Measurements from ENCODE around the gene PPM1E.

The PPM1E gene

DNA sequence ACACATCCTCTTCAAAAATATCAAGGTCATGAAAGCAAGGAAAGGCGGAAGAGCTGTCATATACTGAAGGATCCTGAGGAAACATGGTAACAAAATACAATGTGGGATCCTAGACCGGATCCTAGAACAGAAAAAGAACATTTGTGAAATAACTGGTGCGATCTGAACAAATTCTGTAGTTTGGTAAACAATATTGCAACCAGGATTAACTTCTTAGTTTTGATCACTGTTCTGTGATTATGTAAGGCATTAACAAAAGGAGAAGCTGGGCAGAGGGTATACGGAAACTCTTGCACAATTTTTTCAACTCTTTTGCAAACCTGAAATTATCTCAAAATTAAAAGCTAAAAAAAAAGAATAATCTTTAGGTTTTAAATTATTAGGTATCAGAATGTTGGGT lies 241.3 kb downstream of the PPM1E start:
- no peak for DNase-seq (ENCODE audit: low read depth)

DNA sequence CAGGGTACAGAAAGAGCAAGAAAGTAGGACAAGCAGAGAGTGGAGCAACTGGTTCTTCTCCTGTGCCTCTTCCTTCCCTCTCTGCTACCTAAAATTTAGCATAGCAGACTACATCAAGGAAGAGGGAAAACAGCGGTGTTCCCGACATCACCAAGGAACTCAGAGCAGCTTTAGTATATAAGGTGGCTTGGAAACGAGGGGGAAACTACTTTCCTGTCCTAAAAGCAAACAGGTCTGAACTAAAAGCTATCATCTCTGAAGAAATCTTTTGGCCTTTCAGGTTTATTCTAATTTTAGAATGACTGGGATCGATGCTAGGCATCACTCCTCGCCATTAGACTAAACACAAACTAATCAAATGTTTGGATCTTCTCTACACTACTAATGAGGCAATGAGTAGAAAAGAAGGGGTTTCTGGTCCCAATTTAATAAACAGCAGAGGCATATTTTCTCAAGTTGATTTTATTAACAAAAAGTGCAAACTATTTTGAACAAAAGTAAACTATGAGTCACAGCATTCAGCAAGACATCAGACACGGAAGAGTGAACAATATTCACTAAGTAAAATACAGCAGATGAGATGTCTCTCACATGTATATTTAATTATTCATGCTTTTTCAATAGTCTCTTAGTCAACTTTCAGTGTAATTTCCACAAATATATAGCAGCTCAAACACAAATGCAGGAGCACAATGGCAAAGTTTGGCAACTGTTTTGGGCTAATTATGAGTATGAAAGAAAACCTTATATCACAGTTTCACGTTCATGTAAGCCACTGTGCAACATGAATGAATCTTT lies 242.3 kb downstream of the PPM1E start:
- DNase-seq (ENCODE audit: low read depth): no peak

DNA sequence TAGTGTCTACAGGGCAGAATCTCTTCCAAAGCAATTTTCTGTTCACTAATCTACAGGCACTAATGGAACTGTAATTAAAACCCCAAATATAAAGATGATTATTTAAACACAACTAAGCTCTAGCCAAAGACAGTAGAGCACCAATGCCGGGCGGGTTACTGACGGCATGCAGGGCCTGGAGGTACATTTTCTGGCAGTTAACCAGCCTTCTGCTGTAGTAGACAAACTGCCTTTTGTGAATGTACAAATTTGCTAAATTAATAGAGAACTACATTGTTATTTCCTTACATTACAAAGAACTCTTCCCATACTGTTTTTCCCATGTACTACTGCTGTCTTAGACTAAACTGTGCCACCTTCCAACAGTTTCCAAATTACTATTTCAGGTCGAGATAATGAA lies 243.2 kb downstream of the PPM1E start:
- no peak for DNase-seq (ENCODE audit: low read depth)

DNA sequence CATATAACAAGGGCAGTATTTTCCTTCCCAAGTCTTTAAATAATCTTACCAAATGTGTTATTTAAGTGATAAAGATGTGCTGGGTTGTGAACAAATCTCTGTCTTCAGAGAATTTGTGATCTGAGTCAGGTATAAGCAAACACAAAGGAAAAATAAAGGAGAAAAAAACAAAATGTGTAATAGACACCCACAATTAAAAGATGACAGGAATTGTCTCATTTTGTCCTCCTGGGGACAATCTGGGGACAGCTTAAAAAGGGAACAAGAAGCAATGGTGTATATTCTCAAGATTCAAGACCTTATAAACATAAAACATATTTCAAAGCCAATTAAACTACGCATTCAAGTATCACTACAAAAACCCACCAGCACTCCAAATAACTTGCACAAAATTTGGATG lies 243.8 kb downstream of the PPM1E start:
- DNase-seq (ENCODE audit: low read depth): no peak

DNA sequence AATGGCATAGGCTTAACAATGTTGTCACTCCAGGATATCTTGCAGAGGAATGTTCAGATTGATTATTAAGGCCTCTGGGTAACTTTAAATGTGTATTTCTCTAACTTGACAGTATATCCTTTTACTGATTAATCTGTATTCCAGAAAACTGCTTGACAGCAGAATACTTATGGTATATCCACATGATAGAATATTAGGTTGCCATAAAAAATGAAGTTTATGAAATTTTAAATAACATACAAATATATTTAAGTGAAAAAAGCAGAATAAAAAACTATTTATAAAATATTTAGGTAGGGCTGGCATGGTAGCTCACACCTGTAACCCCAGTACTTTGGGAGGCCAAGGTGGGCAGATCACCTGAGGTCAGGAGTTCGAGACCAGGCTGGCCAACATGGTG lies 244.4 kb downstream of the PPM1E start:
- no peak for DNase-seq (ENCODE audit: low read depth)

DNA sequence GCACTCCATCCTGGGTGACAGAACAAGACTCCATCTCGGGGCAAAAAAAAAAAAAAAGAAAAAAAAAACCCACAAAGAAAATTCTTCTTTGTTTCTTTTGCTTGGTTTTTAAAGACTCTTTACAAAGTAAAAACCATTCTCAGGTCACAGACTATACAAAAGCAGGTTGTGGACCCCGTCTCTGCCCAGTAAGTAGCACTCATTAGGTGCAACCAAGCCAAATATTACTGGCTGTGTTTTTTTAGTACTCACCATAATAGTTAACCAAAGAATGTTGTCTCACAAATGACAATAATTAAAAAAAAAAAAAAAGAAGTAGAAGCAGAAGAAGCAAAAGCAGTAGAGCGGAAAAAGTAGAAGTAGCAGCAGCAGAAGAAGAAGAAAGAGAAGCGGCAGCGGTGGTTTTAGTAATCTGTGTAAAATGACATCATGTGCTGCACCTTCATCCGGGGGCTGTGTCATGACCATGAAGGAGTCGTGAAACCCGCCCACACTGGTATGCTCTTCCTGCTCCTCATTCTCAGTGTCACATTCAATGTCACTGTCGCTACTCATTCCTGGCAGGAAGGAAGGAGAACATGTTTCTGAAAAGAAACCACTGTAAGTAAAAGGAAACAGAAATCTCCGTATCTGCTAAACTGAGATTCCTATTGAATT lies 245.6 kb downstream of the PPM1E start:
- DNase-seq (ENCODE audit: low read depth): peak; percentile 48

DNA sequence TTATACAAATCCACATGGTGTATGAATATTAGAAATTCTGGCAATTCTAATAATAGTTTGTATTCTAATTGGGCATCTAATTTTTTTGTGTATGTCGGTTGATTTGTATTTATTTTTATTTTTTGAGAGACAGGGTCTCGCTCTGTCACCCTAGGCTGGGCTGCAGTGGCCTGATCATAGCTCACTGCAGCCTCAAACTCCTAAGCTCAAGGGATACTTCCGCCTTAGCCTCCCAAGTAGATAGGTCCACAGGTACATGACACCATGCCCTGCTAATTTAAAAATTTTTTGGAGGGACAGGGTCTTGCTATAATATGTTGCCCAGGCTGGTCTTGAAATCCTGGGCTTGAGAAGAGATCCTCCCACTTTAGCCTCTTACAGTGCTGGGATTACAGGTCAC lies 246.5 kb downstream of the PPM1E start:
- no peak for DNase-seq (ENCODE audit: low read depth)

DNA sequence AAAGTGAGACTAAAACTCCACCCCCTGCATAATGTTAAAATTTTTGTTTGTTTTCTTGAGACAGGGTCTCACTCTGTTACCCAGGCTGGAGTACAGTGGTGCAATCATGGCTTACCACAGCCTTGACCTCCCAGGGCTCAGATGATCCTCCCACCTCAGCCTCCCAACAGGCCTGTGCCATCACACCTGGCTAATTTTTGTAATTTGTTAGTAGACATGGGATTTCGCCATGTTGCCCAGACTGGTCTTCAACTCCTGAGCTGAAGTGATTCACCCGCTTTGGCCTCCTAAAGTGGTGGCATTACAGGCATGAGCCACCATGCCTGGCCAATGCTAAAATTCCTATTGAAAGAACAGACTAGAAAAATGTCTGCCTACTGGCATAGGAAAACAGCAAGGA lies 247.2 kb downstream of the PPM1E start:
- no peak for DNase-seq (ENCODE audit: low read depth)

DNA sequence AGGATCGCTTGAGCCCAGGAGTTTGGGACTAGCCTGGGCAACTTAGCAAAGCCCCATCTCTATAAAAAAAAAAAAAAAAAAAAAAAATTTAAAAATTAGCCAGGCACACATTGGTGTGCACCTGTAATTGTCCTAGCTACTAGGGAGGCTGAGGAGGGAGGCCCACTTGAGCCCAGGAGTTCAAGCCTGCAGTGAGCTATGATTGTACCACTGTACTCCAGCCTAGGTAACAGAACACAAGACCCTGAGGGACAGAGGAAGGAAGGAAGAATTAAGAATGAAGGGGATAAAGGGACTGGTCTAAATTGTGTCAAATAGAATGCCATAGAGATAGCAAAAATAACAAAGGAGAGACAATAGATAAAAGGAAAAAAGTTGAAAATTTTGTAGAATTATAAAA lies 248.2 kb downstream of the PPM1E start:
- DNase-seq (ENCODE audit: low read depth): no peak

DNA sequence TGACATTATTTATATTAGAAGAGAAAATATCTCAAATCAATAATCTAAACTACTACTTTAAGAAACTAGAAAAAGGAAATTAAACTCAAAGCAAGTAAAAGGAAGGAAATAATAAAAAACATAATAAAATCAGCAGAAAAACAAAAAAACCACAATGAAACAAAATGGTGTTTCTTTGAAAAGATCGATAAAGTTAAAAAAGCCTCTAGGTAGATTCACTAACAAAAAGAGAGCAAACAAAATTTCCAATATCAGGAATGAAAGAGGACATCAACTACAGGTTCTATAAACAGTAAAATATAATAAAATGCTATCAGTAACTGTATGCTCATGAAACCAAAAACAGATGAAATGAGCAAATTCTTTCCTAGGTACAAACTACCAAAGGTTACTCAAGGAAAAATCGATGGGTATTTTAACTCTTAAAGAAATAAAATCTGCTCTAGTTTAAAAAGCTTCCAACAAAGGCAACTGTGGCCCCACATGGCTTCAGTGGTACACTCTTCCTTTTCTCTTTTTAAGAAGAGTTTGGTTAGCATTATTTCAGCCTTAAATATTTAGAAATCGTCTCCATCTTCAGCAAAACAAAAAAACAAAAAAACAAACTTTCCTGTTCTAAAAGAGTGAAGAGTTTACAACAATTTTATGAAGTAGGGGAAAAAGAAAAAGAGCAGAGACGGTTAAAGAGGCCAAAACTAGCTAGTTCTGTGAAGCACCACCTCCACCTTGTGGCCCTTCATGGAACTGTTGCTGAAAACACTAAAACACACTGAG lies 248.9 kb downstream of the PPM1E start:
- no peak for DNase-seq (ENCODE audit: low read depth)

DNA sequence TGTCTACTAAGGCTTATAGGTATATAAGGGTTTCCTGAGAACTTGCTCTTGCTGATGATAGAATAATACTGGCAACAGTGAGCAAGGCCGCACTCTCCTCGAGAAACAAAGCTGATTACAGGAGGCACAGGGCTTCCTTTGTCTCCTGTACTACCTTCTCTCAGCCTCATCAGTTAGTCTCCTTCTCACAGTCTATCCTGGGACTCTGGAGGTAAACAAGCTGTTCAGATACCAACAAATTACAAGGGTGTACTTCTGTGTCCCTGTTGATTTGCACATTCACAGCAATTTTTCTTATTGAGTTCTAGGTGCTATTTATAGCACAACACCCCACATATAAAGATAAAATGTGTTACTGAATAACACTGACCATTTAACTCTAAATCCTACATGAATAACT lies 252.3 kb downstream of the PPM1E start:
- no peak for DNase-seq (ENCODE audit: low read depth)

DNA sequence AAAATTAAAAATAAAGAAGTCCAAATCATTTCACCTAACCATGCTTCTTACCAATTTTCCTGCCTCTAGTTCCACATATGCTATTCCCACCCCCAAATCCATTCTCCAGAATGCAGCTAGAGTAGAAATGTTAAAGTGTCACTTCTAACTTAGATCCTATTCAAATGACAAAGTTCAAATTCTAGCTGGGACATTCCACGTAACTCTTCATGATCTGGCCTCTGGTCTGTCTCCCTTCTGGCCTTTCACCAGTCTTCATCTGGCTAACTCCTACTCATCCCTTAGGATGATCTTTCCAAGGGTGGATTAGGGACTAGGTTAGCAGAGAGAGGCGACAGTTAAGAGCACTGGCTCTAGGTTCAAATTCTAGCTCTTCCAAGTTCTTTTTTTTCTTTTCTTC lies 253.1 kb downstream of the PPM1E start:
- DNase-seq (ENCODE audit: low read depth): no peak

DNA sequence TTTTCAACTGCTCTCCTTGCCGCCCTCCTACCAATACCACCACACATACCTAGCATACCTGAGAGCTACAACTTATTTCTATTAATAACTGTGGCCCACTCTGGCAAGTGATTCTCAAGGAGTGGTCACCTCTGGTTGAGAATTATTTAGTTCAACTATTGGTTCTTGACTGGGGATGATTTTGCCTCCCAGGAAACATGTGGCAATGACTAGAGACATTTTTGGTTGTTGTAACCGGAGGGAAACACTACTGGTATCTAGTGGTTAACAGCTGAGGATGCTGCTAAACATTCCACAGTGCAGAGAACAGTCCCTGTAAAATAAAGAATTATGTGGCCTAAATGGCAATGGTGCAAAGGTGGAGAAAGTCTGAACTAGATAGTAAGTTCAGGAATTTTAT lies 254.4 kb downstream of the PPM1E start:
- DNase-seq (ENCODE audit: low read depth): no peak

DNA sequence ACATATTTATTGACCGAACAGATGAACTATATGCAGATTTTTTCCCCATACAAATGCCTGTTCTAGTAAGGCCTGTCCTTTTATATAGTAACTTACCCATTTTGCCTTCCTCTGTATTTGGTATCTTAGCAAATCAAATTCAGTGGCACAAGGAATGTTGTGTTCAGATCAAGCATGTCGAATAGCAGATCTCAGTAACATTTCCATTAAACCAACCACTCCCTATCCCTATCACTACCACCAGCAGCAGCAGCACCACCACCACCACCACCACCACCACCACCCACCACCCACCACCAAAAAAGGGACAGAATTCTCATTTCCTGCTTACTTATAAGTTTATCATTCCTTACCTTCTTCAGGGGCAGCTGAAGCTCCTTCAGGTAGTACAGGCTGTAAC lies 256.3 kb downstream of the PPM1E start:
- DNase-seq (ENCODE audit: low read depth): no peak

DNA sequence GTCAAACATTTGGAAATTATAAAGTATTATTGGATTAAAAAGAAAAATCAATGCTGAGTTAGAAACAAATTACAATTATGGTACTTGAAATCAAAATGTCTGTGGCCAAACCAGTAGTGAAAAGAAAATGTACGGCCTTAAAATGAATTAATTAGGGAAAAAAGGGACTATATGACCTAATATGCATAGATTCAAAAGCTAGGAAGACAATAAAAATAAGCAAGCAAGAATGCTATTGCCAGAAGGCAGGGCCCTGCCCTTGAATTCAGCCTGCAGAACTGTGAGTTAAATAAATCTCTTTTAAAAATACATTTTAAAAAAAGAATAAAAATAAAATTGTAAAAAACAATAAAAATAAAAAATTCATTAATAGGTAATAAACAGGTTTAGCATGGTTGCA lies 262.4 kb downstream of the PPM1E start:
- no peak for DNase-seq (ENCODE audit: low read depth)

DNA sequence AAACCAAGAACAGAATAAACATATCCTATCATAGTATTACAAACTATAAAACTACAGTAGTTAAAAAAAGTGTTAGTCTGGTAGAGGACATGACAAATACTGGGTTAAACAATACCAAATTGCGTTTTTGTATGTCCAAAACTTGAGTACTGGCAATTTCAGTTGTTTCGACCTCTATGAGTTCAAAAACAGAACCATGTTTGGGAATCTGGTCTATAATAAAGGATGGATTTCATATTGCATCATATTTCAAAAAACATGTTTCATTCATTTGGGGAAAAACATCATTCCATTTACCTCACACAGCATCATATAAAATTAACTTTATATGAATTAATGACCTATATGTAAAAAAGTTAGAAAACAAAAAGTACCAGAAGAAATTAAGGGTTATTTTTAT lies 269.3 kb downstream of the PPM1E start:
- no peak for DNase-seq (ENCODE audit: low read depth)

DNA sequence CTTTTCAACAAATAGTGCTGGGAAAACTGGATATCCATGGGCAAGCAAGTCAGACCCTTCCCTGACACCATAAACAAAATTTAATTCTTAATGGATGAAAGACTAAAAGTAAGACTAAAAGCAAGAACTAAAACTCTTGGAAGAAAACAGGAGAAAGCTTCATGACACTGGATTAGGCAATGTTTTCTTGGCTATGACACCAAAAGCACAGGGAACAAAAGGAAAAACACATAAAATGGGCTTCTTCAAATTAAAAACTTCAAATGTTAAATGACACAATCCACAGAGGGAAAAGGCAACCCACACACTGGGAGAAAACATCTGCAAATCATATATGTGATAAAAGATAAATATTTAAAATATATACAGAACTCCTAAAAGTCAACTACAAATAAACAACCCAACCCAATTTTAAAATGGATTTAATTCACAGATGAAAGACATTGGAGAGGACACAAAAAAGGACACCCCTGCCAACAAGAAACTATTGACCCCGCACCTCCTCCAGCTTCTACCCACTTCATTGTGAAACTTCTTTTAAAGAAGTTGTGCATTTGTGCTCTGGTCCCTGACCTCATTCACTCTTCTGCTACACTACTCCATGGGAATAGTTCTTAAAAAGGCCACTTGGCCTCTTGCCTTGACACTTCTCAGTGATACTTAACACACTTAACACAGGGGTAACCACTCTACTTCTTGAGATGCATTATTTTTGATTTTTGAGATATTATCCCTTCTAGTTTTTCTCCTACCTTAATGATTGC lies 270.7 kb downstream of the PPM1E start:
- no peak for DNase-seq (ENCODE audit: low read depth)

DNA sequence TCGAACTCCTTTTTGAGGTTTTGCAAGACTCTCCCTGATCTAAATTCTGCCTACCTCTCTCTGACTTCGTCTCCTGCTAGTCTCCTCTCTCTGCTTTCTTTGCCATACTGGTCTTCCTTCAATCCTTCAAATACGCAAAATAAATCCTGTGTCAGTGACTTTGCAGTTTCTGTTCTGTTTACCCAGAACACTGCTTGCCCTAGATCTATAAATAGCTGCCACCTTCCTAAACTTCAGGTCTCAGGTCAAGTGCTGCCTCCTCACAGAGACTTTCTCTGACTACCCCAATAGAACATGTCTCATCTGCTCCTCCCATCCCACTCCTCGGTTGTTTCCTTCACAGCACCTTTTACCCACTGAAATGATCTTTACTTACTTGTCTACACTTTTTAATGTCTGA lies 272.1 kb downstream of the PPM1E start:
- no peak for DNase-seq (ENCODE audit: low read depth)

DNA sequence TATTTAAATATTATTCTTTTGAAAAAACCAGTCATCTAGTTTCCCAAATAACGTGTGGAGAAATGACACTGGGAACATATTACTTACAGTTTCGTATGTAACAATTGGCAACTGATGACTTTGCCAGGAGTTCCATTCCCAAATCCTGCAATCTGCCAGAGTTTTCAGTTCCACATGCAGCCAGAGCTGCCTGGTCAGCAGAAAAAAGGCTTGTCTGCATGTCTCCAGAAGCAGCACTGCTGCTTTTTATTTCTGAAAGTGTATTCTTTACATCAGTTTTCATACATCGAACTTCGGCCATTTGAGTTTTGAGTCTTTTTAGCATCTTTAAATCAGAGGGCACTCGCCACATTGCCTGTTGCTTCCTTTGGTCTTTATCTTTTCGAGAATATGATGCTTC lies 272.7 kb downstream of the PPM1E start:
- DNase-seq (ENCODE audit: low read depth): no peak

DNA sequence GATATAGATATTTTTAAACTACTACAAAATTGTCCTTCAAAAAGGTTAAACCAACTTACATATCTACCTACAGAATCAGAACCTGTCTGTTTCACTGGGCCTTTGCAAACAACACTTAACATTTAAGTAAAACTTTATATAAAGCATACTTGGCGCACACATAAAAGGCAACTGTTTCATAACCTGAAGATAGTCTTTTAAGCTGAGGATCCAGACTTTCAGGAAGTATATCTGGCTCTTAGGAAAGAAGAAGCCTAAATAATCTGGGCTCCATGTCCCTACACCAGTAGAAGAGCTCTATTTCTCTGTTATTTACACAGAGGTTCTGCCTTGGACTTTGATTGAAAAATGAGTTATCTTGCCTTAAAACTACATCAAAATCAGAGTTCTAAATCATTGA lies 275.2 kb downstream of the PPM1E start:
- no peak for DNase-seq (ENCODE audit: low read depth)

Measured in non-pigmented ciliary epithelial cell (primary cell).